Progenitor cell of endocrine pancreas (in vitro differentiated cells): Measurements from ENCODE around the gene SAFB2. TPM values are rescaled to one million over a fixed set of nuclear protein-coding genes. Genes with fewer than 3 reads are reported as not detected.

Experiments
- DNase-seq: peaks from one replicate; pipeline ENCODE4 v3.0.0; 2021; ENCODE audit warnings: low spot score; ENCODE audit not compliant: unreplicated experiment
- H3K27ac Mint-ChIP-seq: 2 replicates; pipeline ENCODE4 v1.8.0; 2021; ENCODE audit warnings: mild to moderate bottlenecking, moderate library complexity, mixed read lengths
- H3K27me3 Mint-ChIP-seq: 2 replicates; pipeline ENCODE4 v1.8.0; 2021; ENCODE audit warnings: mixed read lengths
- H3K36me3 Mint-ChIP-seq: 2 replicates; pipeline ENCODE4 v1.8.0; 2022; ENCODE audit warnings: mixed read lengths; ENCODE audit not compliant: insufficient read depth
- H3K4me1 Mint-ChIP-seq: 2 replicates; pipeline ENCODE4 v1.8.0; 2021; ENCODE audit warnings: low read depth, mixed read lengths
- H3K4me3 Mint-ChIP-seq: 2 replicates; pipeline ENCODE4 v1.8.0; 2021; ENCODE audit warnings: low read depth, mild to moderate bottlenecking, moderate library complexity, mixed read lengths
- H3K9me3 Mint-ChIP-seq: 2 replicates; pipeline ENCODE4 v1.8.0; 2021; ENCODE audit warnings: low read depth, mixed read lengths
- total RNA-seq: library from RNA; stranded (reverse); gene quantifications from 2 replicates; pipeline ENCODE4 v1.2.1, GENCODE V29; 2021
- TF ChIP-seq, protein P1 (sequence below): fragments of 200-600 bp; sonication (generic); IDR thresholded peaks from one replicate; pipeline ENCODE4 v1.5.0; 2021; ENCODE audit warnings: antibody characterized with exemption, mild to moderate bottlenecking; ENCODE audit not compliant: unreplicated experiment

Gene SAFB2
- total RNA-seq, 1 donor from 2014 or later, result 107 TPM

DNA sequence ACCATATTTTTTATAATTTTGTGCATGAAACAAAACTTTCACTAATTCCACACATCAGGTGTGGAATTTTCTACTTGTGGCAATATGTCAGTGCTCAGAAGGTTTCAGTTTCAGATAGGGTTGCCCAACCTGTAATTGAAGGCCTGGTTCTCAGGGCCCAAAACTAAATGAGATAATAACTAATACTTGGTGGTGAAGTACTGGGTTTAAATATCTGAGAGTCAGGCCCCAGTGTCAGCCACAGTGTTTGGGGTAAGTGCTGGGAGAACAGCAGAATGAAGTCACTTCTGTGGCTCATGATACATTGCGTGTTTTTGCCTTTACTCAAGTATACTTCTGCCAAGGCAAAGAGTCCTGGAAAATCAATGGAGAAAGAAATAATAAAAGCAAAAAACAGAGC is 5.9 kb upstream of the SAFB2 start:
- Mint-ChIP-seq H3K4me3 (no peak overlapping the region), H3K27me3 (no peaks in the 10 kb centered on the region), H3K36me3 (peaks cover 30% of the 10 kb centered on the region), H3K4me1 (peaks cover 33% of the 10 kb centered on the region), H3K9me3 (no peaks in the 10 kb centered on the region), H3K27ac (no peak overlapping the region)
- TF ChIP-seq, protein P1, sequence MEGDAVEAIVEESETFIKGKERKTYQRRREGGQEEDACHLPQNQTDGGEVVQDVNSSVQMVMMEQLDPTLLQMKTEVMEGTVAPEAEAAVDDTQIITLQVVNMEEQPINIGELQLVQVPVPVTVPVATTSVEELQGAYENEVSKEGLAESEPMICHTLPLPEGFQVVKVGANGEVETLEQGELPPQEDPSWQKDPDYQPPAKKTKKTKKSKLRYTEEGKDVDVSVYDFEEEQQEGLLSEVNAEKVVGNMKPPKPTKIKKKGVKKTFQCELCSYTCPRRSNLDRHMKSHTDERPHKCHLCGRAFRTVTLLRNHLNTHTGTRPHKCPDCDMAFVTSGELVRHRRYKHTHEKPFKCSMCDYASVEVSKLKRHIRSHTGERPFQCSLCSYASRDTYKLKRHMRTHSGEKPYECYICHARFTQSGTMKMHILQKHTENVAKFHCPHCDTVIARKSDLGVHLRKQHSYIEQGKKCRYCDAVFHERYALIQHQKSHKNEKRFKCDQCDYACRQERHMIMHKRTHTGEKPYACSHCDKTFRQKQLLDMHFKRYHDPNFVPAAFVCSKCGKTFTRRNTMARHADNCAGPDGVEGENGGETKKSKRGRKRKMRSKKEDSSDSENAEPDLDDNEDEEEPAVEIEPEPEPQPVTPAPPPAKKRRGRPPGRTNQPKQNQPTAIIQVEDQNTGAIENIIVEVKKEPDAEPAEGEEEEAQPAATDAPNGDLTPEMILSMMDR, result no peak
- no peak for DNase-seq

DNA sequence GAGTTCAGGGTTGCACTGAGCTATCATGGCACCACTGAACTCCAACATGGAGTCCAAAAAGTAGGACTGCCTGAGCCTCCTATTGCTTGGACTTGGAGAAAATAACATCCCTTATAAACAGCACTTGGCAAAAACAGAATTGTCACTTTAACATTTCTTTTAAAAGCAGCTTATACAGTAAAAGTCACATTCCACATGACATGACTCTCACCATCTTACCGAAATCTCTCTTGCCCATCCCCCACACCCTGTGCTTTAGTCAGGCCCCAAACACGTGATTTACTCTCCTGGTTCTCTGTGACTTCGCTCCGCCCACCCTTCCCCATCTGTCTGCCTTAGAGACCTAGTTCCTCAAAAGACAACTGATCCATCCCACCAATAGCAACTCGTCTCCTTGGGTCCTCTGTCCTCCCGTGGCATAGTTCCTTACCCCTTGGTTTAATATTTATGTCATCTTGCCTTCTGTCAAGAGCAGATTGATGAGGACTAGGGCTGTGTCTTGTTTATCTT is 4.9 kb upstream of the SAFB2 start:
- peak overlapping the region; percentile 23 for H3K4me3 Mint-ChIP-seq
- H3K27ac Mint-ChIP-seq, result peak overlapping the region; percentile 60
- no peaks in the 10 kb centered on the region for H3K27me3 Mint-ChIP-seq
- TF ChIP-seq, protein P1, result no peak
- DNase-seq, result no peak
- no peaks in the 10 kb centered on the region for H3K9me3 Mint-ChIP-seq
- H3K36me3 Mint-ChIP-seq, result peaks cover 33% of the 10 kb centered on the region
- peaks cover 36% of the 10 kb centered on the region for H3K4me1 Mint-ChIP-seq

DNA sequence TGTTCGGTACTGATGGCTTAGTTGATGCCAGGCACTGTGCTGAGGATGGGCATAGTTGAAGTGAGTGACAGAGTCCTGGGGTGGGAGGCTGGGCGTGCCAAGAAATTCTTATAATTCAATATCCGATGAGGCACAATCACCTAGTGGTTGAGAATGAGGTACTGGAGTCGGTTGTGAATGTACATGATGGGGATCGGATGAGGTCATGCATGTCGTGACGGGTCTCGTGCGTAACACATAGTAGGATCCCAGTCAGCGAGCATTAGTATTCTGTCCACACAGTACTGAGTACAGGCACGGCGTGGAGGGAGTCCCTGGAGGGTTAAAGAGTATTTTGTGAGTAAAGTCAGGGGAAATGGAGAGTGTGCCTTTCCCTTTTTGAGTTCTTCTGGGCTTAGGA is 3.1 kb upstream of the SAFB2 start:
- Mint-ChIP-seq H3K27me3 (no peaks in the 10 kb centered on the region), H3K9me3 (no peaks in the 10 kb centered on the region), H3K27ac (peak overlapping the region; percentile 97), H3K4me3 (peak overlapping the region; percentile 100), H3K4me1 (peaks cover 41% of the 10 kb centered on the region), H3K36me3 (peaks cover 29% of the 10 kb centered on the region)
- TF ChIP-seq, protein P1, result no peak
- DNase-seq, result no peak

DNA sequence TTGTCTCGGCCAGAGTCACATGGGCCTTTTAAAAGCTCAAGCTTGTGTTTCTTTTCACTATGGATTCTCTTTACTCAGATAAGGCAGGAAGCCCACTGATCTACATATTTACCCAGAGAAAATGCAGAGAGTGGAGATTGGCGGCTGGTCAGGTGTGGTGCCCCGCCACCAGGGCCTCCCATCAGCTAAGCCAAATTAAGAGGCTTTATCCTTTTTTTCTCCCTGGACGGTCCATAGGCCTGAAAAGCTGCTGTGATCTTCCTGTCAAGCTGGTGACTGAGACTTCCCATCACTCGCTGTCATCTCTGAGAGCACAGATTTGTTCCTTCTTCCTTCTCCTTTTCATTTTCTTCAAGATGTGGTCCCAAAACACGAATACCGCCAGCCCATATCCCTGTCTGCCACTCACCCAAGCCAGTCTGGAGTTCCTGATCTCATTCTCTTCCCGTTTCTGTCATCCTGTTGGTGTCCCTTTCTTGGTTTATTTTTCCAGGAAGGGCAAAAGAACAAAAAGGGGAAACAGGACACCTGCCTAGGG is 2.2 kb upstream of the SAFB2 start:
- H3K27ac Mint-ChIP-seq, result peak overlapping the region; percentile 97
- no peaks in the 10 kb centered on the region for H3K9me3 Mint-ChIP-seq
- no peaks in the 10 kb centered on the region for H3K27me3 Mint-ChIP-seq
- TF ChIP-seq, protein P1, result no peak
- H3K4me1 Mint-ChIP-seq, result peaks cover 41% of the 10 kb centered on the region
- peak overlapping the region; percentile 100 for H3K4me3 Mint-ChIP-seq
- H3K36me3 Mint-ChIP-seq, result peaks cover 31% of the 10 kb centered on the region
- no peak for DNase-seq

DNA sequence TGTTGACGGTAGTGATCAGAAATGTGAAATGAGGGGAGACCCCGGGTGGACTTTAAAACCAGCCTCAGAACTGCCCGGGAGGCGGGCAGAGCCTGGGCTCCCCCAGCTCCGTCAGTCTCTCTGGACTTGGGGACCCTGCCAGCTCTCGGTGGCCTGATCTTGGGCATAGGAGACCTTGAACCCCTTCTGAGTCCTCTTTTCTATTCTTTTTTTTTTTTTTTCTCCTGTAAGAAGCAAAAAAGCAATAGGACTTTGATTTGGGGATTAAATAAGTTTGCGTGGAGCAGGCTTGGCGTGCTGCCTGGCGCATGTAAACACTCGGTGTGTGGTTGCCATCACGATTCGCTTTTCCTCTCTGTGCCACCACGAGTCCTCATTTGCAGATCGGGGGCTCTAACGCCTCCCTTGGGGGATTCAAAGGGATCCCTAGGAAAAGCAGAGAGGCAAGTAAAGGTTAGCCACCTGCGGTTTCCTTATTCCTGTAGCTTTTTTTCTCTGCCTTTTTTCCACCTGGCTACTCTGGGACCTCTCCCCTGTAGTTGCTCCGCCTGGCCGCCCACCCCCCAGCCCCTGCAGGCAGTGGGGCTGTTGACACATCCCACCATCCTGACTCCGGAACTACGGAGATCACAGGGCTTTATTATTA is 1.6 kb upstream of the SAFB2 start:
- H3K9me3 Mint-ChIP-seq, result no peaks in the 10 kb centered on the region
- TF ChIP-seq, protein P1, result no peak
- DNase-seq, result no peak
- H3K27ac Mint-ChIP-seq, result peak overlapping the region; percentile 97
- H3K27me3 Mint-ChIP-seq, result no peaks in the 10 kb centered on the region
- peak overlapping the region; percentile 100 for H3K4me3 Mint-ChIP-seq
- H3K36me3 Mint-ChIP-seq, result peaks cover 32% of the 10 kb centered on the region
- H3K4me1 Mint-ChIP-seq, result peaks cover 41% of the 10 kb centered on the region
